Cardiac fibroblast (primary cell): ENCODE data around the gene LOXL1.

Experiments used
- DNase-seq, 2 donors: peaks; one replicate each; pipeline versions ENCODE4 v3.0.0 to v3.0.0-alpha.2; 2010; ENCODE audit warnings: low read depth in 2 of 2
- H3K4me3 ChIP-seq, 2 donors: replicated peaks in 1 of 2; 1 replicate in 1 of 2; 2 replicates in 1 of 2; pipeline ENCODE4 v1.5.1; 2011; ENCODE audit warnings: low read depth in 2 of 2, low read length in 2 of 2, mild to moderate bottlenecking in 2 of 2, moderate library complexity in 1 of 2
- TF ChIP-seq, protein P1 (sequence below): IDR thresholded peaks from one replicate; pipeline ENCODE4 v1.5.1; 2011; ENCODE audit warnings: low read depth, mild to moderate bottlenecking, low read length, inconsistent platforms

Gene LOXL1

DNA sequence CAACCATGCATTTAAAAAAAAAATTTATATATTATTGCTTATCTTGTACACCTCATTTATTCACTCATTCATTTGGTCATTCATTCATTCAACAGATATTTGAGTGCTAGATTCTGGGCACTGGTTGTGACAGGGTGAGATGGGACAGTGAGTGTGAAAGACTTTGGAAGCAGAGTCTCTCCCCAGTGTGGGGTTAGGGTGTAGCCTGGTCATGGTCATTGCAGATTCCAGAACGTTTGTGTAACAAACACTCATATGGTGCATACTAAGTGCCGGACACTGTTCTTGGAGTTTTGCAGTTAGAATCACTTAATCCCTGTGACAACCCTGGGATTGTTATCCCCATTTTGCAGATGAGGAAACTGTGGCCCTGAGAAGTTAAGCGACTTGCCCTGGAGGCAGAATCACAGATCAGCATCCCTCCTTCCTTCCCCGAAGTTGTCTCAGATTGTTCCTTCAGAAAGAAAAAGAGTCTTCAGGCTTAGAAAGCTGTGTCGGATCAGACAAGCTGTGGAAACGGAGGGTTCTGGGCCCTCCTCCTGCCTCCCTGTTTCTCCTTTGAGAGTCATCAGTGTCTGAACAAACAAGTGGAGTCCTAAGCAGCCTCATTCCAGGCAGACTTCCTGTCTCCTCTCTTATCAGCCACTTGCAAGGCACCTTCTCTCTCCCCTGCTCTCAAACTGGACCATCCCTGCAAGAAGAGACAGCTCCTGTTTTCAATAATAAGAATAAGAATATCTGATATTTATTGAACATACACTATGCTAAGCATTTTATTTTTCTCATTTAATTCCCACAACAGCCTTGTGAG is 6.3 kb downstream of the LOXL1 start:
- no peak overlapping the region for H3K4me3 ChIP-seq
- DNase-seq, result peak in 1 of 2 donors; percentile 22
- TF ChIP-seq, protein P1, sequence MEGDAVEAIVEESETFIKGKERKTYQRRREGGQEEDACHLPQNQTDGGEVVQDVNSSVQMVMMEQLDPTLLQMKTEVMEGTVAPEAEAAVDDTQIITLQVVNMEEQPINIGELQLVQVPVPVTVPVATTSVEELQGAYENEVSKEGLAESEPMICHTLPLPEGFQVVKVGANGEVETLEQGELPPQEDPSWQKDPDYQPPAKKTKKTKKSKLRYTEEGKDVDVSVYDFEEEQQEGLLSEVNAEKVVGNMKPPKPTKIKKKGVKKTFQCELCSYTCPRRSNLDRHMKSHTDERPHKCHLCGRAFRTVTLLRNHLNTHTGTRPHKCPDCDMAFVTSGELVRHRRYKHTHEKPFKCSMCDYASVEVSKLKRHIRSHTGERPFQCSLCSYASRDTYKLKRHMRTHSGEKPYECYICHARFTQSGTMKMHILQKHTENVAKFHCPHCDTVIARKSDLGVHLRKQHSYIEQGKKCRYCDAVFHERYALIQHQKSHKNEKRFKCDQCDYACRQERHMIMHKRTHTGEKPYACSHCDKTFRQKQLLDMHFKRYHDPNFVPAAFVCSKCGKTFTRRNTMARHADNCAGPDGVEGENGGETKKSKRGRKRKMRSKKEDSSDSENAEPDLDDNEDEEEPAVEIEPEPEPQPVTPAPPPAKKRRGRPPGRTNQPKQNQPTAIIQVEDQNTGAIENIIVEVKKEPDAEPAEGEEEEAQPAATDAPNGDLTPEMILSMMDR, result no peak

DNA sequence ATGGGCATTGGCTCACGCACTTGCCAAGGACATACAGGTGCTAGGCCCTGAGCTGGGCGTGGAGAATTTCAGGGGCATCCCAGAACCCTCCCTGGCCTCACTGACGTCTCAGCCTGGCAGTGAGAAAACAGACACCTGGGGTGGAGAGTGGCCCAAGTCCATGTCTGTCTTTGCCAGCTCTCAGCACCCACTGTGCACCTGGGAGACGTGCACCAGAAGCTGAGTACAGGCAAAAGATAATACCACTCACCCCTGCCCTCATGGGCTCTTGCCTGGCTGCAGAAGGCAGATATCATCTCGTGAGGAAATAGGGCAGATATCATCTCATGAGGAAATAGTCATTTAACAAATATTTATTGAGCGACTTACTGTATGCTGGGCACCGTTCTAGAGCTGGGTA is 8.0 kb downstream of the LOXL1 start:
- H3K4me3 ChIP-seq, result no peak overlapping the region
- DNase-seq, result no peak
- TF ChIP-seq, protein P1, result no peak

DNA sequence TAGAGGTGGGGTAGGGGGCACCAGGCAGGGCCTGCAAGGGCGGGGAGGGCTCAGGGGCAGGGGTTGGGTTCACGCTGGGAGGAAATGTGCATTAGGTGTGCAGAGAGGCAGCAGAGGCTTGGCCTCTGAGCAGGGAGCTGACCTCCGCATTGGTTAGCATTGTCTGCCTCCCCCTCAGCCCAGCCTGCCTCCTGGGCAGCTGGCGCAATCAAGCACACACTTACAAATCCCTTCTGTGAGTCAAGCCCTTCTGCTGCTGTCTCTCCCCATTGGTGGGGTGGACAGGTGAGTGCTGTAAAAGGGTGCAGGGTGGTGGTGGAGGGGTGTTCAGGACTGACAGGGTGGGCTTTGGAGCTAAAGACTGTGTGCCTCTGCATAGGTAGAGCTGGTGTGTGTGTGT is 9.3 kb downstream of the LOXL1 start:
- TF ChIP-seq, protein P1, result no peak
- DNase-seq, result no peak
- no peak overlapping the region for H3K4me3 ChIP-seq

DNA sequence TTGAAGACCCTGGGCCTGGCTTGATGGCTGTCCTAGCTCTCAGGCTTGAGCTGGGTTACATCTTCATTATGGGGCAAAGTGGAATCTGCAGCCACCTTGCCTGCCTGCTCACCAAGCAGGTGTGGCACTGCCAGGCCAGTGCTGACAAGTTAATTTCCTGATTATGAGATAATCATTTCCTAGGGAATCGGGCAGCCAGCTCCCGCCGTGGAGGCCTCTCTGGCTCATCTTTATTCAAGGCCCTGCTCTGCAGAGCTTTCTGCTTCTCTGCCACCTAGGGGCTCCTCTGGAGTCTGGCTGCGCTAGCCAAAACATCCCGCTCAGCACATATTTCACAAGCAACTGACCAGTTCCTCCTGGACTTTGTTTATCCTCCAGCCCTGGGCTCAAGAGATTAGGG is 9.9 kb downstream of the LOXL1 start:
- TF ChIP-seq, protein P1, result peak; percentile 7
- DNase-seq, result peak in 1 of 2 donors; percentile 73

DNA sequence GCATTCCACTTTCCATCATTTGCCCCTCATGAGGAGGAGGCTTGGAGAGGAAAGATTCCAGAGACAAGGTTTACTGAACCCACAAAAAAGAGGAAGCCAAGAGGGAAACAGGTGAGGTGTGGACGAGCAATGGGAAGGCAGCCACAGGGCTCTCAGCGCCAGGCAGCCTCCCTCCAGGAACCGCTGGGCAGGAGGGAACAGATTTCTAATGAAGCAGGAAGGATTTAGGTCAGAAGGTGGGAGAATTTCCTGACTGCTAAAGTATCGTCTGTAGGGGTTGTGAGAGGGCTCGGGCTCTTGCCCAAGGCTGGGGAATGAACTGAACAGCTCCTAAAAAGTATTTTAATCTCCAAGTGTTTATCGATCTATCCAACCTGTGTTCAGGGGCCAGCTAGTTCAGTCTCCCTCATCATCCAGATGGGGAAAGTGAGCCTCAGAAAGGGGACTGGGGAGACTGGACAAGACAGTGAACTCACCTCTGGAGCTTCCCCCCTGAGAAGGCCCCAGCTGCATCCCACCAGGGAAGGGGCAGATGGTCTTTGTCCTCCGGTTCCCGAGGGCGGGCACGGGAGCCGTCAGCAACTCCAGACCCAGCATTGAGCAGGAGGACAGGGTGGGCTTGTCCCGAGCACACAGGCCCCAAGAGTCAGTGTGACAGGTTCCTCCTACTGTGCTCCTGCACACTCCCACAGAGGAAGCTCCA is 10.5 kb downstream of the LOXL1 start:
- no peak for DNase-seq
- no peak overlapping the region for H3K4me3 ChIP-seq
- TF ChIP-seq, protein P1, result no peak

More for the DNA sequence above, 9.9 kb downstream of the LOXL1 start:
- no peak overlapping the region for H3K4me3 ChIP-seq

DNA sequence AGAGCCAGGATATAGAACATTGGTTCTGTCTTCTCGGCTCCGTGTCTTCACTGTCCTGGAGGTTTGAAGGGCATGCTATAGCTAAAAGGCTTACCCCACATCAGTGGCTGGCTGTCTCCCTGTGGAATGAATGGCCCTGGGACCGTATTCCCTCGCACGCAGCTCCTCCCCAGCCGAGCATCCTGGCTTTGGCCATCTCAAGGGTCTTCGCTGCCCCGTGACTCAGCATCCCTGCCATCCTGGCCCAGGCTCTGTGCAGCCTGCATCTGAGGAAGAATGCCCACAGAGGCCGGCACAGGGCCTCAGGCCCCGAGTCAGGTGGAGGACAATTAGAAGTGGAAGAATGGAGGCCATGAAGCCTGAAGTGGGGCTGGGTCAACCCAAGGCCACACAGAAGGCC is 11.0 kb downstream of the LOXL1 start:
- no peak for DNase-seq
- no peak overlapping the region for H3K4me3 ChIP-seq
- TF ChIP-seq, protein P1, result no peak
